SIG-M5 (cell line): ENCODE data around the gene EXOC3L4.
"Not testable (repeated sequence)": the region's sequence is repeated elsewhere in the genome, so short reads cannot be mapped to it uniquely, and the experiment has no call there.

Source experiments
- DNase-seq: peaks from one replicate; lab custom pipeline; 2025; lab: John Stamatoyannopoulos, UW

The EXOC3L4 gene

DNA sequence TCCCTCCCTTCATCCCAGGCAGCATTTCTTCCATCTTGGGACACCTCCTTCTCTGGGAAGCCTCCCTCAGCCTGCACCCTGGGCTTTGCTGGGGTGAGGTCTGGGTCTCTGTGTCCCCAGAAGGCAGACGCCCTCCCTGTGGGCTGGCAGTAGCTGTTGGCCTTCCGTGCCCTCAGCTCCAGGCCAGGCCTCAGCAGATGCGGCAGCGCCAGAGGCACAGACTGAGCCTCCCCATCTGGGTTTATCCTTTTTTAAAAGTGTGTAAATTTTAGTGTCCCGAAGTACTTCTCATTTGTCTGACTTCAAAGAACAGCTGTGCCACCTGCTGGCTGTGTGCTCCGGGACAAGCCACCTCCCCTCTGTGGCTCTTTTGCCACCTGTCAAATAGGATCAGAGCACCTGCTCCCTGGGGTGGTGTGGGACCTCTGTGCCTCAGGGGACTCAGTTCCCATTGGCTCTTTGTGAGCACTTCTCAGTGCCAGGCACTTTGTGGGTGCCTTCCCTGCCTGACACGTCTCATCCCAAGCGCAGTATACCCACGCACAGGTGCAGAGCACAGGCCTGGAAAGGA is 11.1 kb downstream of the EXOC3L4 start:
- no peak for DNase-seq

DNA sequence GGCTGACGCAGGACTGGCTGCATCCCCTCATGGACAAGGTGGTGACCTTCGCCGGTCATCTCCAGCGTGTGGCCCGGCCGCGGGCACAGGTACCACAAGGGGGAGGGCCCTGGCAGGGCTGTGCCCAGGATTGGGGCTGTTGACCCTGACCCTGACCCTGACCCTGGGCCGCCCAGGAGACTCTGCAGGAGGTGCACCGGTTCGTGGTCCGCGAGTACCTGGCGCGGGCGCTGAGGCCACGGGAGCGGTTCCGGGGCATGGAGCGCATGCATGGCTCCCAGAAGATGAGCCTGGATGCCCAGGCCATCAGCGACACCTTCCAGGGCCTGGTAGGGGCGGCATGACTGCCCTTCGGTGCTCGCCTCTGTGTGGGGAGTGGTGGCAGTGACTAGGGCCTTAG is 12.9 kb downstream of the EXOC3L4 start:
- no peak for DNase-seq

DNA sequence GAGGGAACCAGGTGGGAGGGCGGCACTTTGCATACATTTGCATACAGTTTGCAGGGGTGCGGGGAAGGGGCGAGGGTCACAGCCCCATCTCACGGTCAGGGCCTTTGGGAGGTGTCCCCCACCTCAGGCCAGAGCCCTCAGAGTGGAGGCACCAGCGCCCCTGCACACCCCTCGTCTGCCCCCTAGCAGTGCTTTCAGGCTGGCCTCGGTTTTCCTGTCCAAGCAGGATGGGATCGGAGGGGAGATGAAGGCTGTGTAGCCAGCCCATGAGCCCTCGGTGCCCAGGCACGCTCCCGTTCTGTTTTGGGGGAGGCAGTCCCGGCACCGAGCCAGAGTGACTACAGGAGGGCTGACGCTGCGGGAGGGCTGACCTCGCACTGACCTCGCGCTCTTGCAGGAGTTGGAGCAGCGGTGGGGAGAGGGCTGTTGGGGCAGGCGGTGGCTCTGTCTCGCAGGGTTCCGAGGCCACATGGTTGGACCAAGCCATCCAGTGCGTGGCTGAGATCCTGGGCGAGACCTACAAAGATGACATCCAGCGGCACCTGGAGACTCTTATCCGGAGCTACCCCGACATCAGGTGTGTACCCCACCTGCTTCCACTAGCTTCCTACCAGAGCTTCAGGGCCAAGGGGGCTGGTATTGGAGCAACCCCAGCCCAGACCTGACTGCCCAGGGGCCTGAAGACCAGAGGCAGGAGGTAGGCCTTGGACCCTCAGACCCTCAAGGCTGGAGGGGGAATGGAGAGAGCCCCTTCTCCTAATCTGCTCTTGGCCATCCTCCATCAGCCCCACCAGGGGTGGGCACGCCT is 13.6 kb downstream of the EXOC3L4 start:
- no peak for DNase-seq

- no peak for DNase-seq
These were observed 14.3 kb downstream of the EXOC3L4 start for GRCh38 chr14:103108749-103109207.

DNA sequence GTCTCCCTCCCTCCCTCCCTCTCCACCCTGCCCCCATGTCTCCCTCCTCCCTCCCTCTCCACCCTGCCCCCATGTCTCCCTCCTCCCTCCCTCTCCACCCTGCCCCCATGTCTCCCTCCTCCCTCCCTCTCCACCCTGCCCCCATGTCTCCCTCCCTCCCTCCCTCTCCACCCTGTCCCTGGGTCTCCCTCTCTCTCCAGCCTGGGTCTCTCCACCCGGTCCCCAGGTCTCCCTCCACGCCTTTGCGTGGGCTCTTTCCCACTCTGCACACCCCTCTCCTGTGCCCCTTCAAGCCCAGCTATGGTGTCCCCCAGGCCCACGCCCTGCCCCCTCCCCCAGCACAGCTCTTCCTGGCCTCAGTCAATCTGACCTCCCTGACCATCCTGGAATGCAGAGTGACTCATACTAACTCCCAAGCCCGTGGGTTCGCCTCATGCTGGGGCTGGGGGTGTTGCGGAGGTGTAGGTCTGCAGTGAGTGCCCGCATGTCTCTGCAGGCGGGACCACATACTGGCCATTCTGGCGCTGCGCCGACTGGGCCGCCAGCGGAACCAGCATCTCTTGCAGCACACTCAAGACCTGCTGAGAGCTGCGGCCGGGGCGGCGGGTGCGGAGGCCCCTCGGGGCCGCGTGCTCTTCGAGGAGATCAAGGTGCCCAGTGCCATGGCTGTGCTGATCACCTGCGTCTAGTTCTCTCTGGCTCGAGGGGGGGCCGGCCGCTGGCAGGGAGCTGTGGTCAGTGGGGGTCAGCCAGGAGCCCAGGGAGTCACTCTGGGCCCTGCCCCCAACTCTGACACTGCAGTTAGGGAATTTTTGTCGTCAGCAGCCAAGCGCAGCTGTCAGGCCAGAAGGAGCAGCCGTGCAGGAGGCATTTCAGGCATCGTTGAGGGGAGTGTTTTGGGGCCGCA is 15.3 kb downstream of the EXOC3L4 start:
- no peak for DNase-seq

- no peak for DNase-seq
These were observed 16.2 kb downstream of the EXOC3L4 start for GRCh38 chr14:103110681-103111231.

- DNase-seq: no peak
These were observed 16.8 kb downstream of the EXOC3L4 start for GRCh38 chr14:103111232-103111868.

DNA sequence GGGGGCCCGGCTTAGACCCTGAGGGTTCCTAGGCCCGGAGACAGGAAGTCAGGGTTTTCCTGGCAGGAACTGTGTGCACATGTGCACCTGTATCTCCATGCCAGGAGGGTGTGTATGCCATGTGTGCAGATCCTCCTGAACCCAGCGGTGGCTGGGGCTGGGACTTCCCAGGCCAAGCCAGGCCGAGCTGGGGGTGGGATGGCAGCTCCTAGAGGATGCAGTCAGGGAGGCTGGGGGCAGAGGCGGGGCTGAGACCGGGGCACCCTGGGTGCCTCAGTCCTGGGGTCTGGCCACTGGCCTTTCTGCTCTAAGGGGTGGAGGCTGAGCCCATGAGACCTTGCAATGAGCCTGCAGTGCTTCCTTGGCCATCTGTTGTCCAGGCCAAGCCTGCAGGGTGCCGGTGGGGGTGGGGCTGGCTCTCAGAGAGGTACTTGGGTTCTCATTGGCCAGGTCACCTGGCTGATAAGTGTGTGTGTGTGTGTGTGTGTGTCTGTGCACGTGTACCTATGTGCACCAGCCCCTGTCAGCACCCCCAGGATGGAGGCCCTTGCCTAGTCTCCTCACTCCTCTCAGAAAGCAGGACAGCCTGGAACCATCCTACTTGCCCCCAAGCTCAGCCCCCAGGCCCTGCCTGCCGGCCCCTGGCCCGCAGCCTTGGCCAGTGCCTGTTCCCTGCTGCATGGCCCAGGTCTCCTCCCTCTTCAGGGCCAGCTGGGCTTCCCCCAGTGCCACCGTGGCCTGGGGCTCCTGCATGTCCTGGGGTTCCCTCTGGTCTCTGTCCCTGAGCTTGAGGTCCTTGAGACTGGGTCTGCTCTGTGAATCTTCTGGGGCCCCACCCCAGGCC is 18.1 kb downstream of the EXOC3L4 start:
- DNase-seq: no peak

DNA sequence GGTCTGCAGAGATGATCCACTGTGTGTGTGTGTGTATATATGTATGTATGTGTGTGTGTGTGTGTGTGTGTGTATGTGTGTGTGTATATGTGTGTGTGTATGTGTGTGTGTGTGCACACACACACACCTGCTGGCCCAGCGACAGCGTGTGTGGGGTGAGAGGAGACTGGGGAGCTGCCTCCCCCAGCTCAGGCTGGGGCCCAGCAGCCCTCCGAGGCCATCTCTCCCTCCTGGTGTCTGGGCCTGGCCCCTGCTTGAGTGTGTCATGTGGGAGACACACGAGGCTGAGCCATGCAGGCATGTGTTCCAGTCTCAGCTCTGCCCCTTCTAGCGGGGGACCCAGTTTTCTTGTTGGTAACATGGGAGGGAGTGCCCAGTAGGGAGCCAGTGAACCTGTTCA is 18.8 kb downstream of the EXOC3L4 start:
- no peak for DNase-seq

- DNase-seq: no peak
These were observed 19.2 kb downstream of the EXOC3L4 start for GRCh38 chr14:103113774-103114173.

- DNase-seq: not testable (repeated sequence)
These were observed 20.7 kb downstream of the EXOC3L4 start for GRCh38 chr14:103115086-103115679.

- no peak for DNase-seq
These were observed 21.5 kb downstream of the EXOC3L4 start for GRCh38 chr14:103115845-103116572.

GRCh38 chr14:103116636-103117035 is 22.1 kb downstream of the EXOC3L4 start:
- no peak for DNase-seq

GRCh38 chr14:103117499-103117898 is 23.0 kb downstream of the EXOC3L4 start:
- not testable (repeated sequence) for DNase-seq

GRCh38 chr14:103118018-103118662 is 23.6 kb downstream of the EXOC3L4 start:
- DNase-seq: no peak

GRCh38 chr14:103118663-103119404 is 24.3 kb downstream of the EXOC3L4 start:
- no peak for DNase-seq

GRCh38 chr14:103119527-103119926 is 25.0 kb downstream of the EXOC3L4 start:
- DNase-seq: not testable (repeated sequence)

DNA sequence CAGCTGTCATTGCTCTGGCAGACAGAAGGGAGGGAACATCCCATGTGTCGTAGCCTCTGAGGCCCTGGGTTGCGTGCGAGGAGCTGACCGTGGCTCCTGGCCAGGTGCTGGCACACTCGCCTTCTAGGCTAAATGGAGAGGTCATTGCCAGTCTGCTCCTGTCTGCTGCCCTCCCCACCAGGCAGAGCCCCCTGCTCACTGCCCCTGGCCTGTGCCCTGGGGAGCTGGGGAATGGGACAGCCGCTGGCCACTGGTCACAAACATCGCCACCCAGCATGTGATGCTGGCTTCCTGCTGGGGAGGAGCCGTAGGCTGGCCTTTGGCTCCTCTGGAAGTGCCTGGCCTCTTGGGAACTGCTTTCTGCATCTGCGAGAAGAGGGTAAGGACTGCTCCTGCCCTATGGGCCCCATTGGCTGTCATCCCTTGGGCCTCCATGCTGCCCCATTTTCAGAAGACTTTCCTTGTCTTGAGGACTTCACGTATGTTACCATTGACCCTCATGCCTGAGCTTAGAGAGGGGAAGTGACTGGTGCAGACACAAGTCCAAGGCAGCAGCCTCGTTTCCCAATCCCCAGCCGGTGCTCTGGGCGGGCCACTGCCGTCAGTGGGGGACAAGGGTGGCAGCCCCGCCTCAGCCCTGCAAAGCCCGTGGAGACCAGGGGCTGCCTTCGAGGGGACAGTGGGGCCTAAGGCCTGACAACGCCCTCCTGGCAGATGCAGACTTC is 26.8 kb downstream of the EXOC3L4 start:
- DNase-seq: no peak
